Mucosa of descending colon (tissue), 3 donors: Measurements from ENCODE around the gene ADH1C. TPM values are rescaled to one million over a fixed set of nuclear protein-coding genes. Genes with fewer than 3 reads are reported as not detected.

ENCODE experiments used
- ATAC-seq: fragments of 200-7000 bp; cut with Tn5 transposase; one replicate; pipeline ENCODE4 v1.9.1; 2020; ENCODE audit warnings: mild to moderate bottlenecking, moderate library complexity
- DNase-seq, 3 donors: peaks; one replicate each; pipeline ENCODE4 v3.0.0-alpha.2; 2020
- H3K36me3 ChIP-seq: fragments of 200-600 bp; one replicate; pipeline ENCODE4 v1.8.0; 2021; ENCODE audit warnings: low read depth, mild to moderate bottlenecking
- H3K4me1 ChIP-seq: fragments of 200-600 bp; one replicate; pipeline ENCODE4 v1.8.0; 2021; ENCODE audit warnings: low read depth, mild to moderate bottlenecking
- H3K4me3 ChIP-seq: fragments of 200-600 bp; one replicate; pipeline ENCODE4 v1.8.0; 2021; ENCODE audit warnings: mild to moderate bottlenecking
- H3K9me3 ChIP-seq: fragments of 200-600 bp; one replicate; pipeline ENCODE4 v1.8.0; 2021; ENCODE audit warnings: mild to moderate bottlenecking
- intact Hi-C, 2 donors: fragments of 100-400 bp; cut with DNase I in 1 of 2; cut with micrococcal nuclease in 1 of 2; formaldehyde crosslinking; loops; one replicate each; pipeline versions ENCODE4 v1.11.0 to v1.11.1; 2022; cut with DNase I, micrococcal nuclease
- total RNA-seq, 3 donors: library from RNA; stranded (reverse); fragmentation: NEBNext Ultra II Directional in 2 of 3; extraction: Animal tissue kit (Norgen Biotek cat#: 25700) in 2 of 3; gene quantifications; one replicate each; pipeline versions ENCODE4 v1.2.1 to v1.2.4, GENCODE V29; 2021 to 2023
- TF ChIP-seq, protein P1 (sequence below): fragments of 200-600 bp; IDR thresholded peaks from one replicate; pipeline ENCODE4 v1.8.0; 2022; ENCODE audit warnings: antibody characterized with exemption, mild to moderate bottlenecking
- donor health status: DM: no; HTN: no; CAD: no; lungs with moderate emphysema.
- donor health status: DM: no; HTN: no; CAD: no.
- donor health status: DM: no; HTN: yes; CAD: no.

The ADH1C gene
- total RNA-seq, 3 donors from 2014 or later, result 137 to 502 (median 271) TPM

DNA sequence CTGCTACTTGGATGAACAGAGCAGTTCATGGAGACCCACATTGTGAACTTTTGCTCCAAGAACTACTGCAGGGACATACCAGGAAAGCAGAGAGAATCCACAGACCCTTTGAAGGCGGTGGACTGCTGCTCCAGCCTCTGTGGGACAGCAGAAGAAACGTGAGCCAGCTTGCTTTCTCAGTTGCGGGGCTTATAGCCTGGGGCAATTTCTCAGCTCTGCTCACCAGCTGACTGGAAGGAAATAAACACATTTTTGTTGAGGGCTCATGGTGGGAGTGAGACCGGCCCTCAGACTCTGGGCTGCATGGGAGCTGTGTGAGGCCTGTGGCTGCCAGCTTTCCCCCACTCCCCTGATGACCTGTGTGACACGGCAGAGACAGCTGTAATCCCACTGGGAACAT is 59.2 kb downstream of the ADH1C start:
- ATAC-seq (no peak), DNase-seq (no peak)
- H3K4me3 ChIP-seq, result no peak overlapping the region
- peaks cover 8% of the 10 kb centered on the region for H3K9me3 ChIP-seq
- H3K36me3 ChIP-seq, result no peaks in the 10 kb centered on the region
- TF ChIP-seq, protein P1, sequence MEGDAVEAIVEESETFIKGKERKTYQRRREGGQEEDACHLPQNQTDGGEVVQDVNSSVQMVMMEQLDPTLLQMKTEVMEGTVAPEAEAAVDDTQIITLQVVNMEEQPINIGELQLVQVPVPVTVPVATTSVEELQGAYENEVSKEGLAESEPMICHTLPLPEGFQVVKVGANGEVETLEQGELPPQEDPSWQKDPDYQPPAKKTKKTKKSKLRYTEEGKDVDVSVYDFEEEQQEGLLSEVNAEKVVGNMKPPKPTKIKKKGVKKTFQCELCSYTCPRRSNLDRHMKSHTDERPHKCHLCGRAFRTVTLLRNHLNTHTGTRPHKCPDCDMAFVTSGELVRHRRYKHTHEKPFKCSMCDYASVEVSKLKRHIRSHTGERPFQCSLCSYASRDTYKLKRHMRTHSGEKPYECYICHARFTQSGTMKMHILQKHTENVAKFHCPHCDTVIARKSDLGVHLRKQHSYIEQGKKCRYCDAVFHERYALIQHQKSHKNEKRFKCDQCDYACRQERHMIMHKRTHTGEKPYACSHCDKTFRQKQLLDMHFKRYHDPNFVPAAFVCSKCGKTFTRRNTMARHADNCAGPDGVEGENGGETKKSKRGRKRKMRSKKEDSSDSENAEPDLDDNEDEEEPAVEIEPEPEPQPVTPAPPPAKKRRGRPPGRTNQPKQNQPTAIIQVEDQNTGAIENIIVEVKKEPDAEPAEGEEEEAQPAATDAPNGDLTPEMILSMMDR, result no peak
- H3K4me1 ChIP-seq, result no peaks in the 10 kb centered on the region
- intact Hi-C loops, result no loop called here

DNA sequence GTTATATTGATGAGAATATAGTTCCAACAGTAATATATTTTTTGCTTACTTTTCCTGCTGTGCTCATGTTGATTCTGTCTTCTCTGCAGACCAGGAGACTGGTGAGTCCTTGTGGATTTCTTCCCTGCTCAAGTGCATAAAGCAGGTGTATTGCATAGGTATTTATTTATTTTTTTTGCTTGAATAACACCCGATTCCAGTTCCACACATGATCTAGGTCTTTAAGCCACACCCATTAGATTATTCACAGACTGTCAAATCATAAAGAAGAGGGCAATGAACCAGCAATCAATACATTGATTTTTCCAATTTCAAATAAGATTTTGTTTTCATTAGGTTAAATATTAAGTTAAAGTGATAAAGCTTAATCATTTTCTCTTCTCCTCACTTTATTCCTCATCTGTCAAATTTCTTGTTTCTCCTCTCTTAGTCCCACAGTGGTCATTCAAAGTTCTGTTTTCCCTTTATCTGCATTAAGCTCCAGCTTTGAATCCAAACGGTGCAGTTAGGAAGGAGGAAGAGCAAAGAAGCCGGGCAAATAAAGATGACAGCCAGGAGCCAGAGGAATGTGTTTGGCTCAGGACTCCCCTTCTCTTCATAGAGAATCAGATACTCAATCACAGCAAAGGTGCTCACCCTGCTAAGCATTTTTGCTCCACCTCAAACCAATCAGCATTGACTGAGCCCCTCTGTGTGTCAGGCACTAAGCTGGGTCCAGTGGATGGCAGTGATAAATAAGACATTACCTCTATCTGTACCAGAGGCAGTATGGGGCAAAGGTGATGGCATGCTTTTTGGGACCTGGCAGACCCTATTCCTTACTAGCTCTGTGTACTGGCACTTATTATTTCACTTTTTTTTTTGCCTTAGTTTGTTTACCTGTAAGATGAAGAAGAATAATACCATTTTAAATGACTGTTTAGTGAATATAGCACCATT is 61.4 kb downstream of the ADH1C start, which contains the start of gene ADH1A:
ADH1A (minus strand) TSS at position 138 of the 939 bp plus-strand sequence; CDS start at position 67, 71 bp downstream.
- intact Hi-C loops, result no loop called here
- no peak for ATAC-seq
- no peak for DNase-seq
- Histone ChIP-seq H3K4me3 (no peak within 1 kb of the TSS), H3K36me3 (no peaks in the 10 kb centered on the region), H3K9me3 (peaks cover 8% of the 10 kb centered on the region), H3K4me1 (no peaks in the 10 kb centered on the region)
- TF ChIP-seq, protein P1, result no peak

Other genes starting within 250 kb of the ADH1C start
- gene ADH4, start 208.4 kb downstream of the ADH1C start, total RNA-seq, result under 1 TPM; 0.19 to 0.41 (median 0.23) TPM
- 10 to 100 TPM in 2 of 3 donors, 1 to 10 TPM in 1; 6.2 to 18.6 (median 16.6) TPM for gene ADH6, start 133.5 kb downstream of the ADH1C start, total RNA-seq
- 1 to 10 TPM in 1 of 3 donors, under 1 TPM in 2; 0.20 to 2.4 (median 0.80) TPM for gene ADH1A, start 61.8 kb downstream of the ADH1C start, total RNA-seq
- 100 to 1,000 TPM in 2 of 3 donors, 10 to 100 TPM in 1; 43.9 to 447 (median 179) TPM for gene ADH1B, start 31.3 kb downstream of the ADH1C start, total RNA-seq
- not detected for gene ADH7, start 82.6 kb upstream of the ADH1C start, total RNA-seq
- not detected for gene C4orf17, start 158.3 kb upstream of the ADH1C start, total RNA-seq
- gene TRMT10A, start 211.3 kb upstream of the ADH1C start, total RNA-seq, result 1 to 10 TPM; 4.6 to 9.1 (median 7.7) TPM
- 1 to 10 TPM in 1 of 3 donors, under 1 TPM in 2; 0.20 to 1.5 (median 0.22) TPM for gene MTTP, start 222.1 kb upstream of the ADH1C start, total RNA-seq